Upper lobe of left lung (tissue), 6 donors: ENCODE results near the gene ARHGAP20. TPM values are rescaled to one million over a fixed set of nuclear protein-coding genes. Genes with fewer than 3 reads are reported as not detected.

ENCODE experiments used
- ATAC-seq, 2 donors: fragments of 200-7000 bp; cut with Tn5 transposase; one replicate each; pipeline ENCODE4 v1.9.1; 2022; ENCODE audit warnings: mild to moderate bottlenecking in 2 of 2, moderate library complexity in 2 of 2; ENCODE audit not compliant: low FRiP score in 2 of 2
- DNase-seq, 2 donors: peaks; one replicate each; pipeline ENCODE4 v3.0.0-alpha.2; 2019 to 2020
- H3K27ac ChIP-seq, 4 donors: fragments of 200-600 bp; sonication (generic); one replicate each; pipeline ENCODE4 v1.5.1; 2016 to 2019
- H3K27me3 ChIP-seq, 4 donors: fragments of 200-600 bp; sonication (generic); one replicate each; pipeline ENCODE4 v1.5.1; 2017 to 2019
- H3K36me3 ChIP-seq, 4 donors: fragments of 200-600 bp; sonication (generic); one replicate each; pipeline ENCODE4 v1.5.1; 2016 to 2019
- H3K4me1 ChIP-seq, 4 donors: fragments of 200-600 bp; sonication (generic); one replicate each; pipeline ENCODE4 v1.5.1; 2018 to 2019
- H3K4me3 ChIP-seq, 4 donors: fragments of 200-600 bp; sonication (generic); one replicate each; pipeline ENCODE4 v1.5.1; 2017 to 2019; ENCODE audit warnings: mild to moderate bottlenecking in 2 of 4, moderate library complexity in 1 of 4
- H3K9me3 ChIP-seq, 4 donors: fragments of 200-600 bp; sonication (generic); one replicate each; pipeline ENCODE4 v1.5.1; 2018 to 2019
- EP300 ChIP-seq, 4 donors: sonication (generic); formaldehyde crosslinking; IDR thresholded peaks; one replicate each; pipeline ENCODE4 v1.5.1; 2017; ENCODE audit warnings: antibody characterized with exemption in 4 of 4, control low read depth in 2 of 4
- POLR2A ChIP-seq, 4 donors: fragments of 450-650 bp; IDR thresholded peaks; one replicate each; pipeline ENCODE4 v1.5.1; 2016 to 2017; ENCODE audit warnings: antibody characterized with exemption in 4 of 4, mild to moderate bottlenecking in 2 of 4
- POLR2AphosphoS5 ChIP-seq, 2 donors: sonication (generic); formaldehyde crosslinking; IDR thresholded peaks; one replicate each; pipeline ENCODE4 v1.5.1; 2017; ENCODE audit warnings: antibody characterized with exemption in 2 of 2
- WGBS, 2 donors: methylation state at CpG; one replicate each; pipeline ENCODE4 v1.1.5; 2017 to 2018; 5-methylcytosine and 5-hydroxymethylcytosine counted together
- total RNA-seq, 6 donors: library from RNA; depleted of rRNA in 4 of 6; stranded (reverse); fragments of >200 nt in 4 of 6; gene quantifications; one replicate each; pipeline versions ENCODE4 v1.1.0 to v1.2.1, GENCODE V29; 2016 to 2021
- TF ChIP-seq, protein P1 (sequence below), 6 experiments: fragments of 450-650 bp in 4 of 6; fragments of 200-600 bp in 2 of 6; sonication (generic) in 2 of 6; IDR thresholded peaks; one replicate each; pipeline ENCODE4 v1.5.1; 2016 to 2019; ENCODE audit warnings: antibody characterized with exemption in 6 of 6
- donor health status: DM: no; HTN: no; CAD: no; lungs with moderate emphysema.
- donor health status: DM: no; HTN: yes; CAD: no; lungs with severe emphysema.

ARHGAP20 gene
- total RNA-seq, 6 donors from 2014 or later: 4.3 to 7.4 (median 5.5) TPM

DNA sequence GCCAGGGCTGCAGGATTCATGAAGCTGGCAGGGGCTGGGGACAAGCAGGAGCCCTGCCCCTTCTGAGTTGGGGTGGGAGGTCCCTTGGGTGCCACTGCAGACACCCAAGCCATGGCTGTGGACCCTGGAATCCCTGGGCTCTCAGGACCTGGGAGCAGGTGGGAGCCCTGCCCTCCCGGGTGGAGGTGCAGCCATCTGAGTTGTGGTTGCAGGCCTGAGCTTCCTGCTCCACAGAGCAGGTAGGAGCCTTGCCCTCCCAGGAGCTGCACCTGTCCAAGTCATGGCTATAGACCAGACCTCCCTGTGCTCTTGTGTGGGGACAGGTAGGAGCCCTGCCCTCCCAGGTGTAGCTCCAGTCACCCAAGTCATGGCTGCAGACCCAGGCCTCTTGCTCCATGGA lies 113.5 kb downstream of the ARHGAP20 start:
- peak in 1 of 2 donors; percentile 35 for DNase-seq
- ATAC-seq: peak; percentile 15 to 17
- TF ChIP-seq POLR2A (IDR thresholded peaks at IDR 0.05) (no peak), EP300 (IDR thresholded peaks at IDR 0.05) (no peak), POLR2AphosphoS5 (IDR thresholded peaks at IDR 0.05) (no peak)
- TF ChIP-seq, protein P1, sequence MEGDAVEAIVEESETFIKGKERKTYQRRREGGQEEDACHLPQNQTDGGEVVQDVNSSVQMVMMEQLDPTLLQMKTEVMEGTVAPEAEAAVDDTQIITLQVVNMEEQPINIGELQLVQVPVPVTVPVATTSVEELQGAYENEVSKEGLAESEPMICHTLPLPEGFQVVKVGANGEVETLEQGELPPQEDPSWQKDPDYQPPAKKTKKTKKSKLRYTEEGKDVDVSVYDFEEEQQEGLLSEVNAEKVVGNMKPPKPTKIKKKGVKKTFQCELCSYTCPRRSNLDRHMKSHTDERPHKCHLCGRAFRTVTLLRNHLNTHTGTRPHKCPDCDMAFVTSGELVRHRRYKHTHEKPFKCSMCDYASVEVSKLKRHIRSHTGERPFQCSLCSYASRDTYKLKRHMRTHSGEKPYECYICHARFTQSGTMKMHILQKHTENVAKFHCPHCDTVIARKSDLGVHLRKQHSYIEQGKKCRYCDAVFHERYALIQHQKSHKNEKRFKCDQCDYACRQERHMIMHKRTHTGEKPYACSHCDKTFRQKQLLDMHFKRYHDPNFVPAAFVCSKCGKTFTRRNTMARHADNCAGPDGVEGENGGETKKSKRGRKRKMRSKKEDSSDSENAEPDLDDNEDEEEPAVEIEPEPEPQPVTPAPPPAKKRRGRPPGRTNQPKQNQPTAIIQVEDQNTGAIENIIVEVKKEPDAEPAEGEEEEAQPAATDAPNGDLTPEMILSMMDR (IDR thresholded peaks at IDR 0.05): no peak
- no CpG with 5 or more reads among the region's 1 CpG for WGBS, 2 donors
- Histone ChIP-seq H3K4me3 (no peak overlapping the region), H3K27ac (no peak overlapping the region), H3K36me3 (no peaks in the 10 kb centered on the region), H3K4me1 (no peaks in the 10 kb centered on the region), H3K27me3 (no peaks in the 10 kb centered on the region), H3K9me3 (peaks cover 0 to 10% (median 0%) of the 10 kb centered on the region in 4 donors)

DNA sequence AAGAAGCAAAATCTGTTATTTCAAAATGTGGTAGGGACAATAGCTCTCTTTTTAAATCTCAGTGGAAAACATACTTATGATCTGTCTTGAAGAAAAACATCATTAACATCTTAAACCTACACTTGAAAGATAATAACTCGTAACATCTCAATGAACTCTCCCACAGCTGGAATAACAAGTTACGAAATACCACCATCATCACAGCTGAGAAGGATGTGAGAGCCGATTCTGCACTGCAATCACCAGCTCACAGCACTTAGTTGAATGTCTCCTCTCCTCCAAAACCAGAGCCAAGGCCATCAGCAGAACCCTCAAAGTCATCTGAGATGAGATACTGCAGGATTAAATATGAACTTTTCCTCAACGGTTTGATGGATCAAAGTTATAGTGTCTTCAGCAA lies 124.3 kb downstream of the ARHGAP20 start:
- WGBS, 2 donors: 75% methylated on average over 4 of the region's 4 CpGs
- Histone ChIP-seq H3K4me3 (no peak overlapping the region), H3K27ac (no peak overlapping the region), H3K4me1 (no peaks in the 10 kb centered on the region), H3K9me3 (no peaks in the 10 kb centered on the region), H3K27me3 (no peaks in the 10 kb centered on the region), H3K36me3 (peaks cover 0 to 10% (median 0%) of the 10 kb centered on the region in 4 donors)
- ATAC-seq (no peak), DNase-seq (no peak)
- no peak for TF ChIP-seq POLR2AphosphoS5 (IDR thresholded peaks at IDR 0.05)
- no peak for TF ChIP-seq EP300 (IDR thresholded peaks at IDR 0.05)
- no peak for TF ChIP-seq POLR2A (IDR thresholded peaks at IDR 0.05)
- TF ChIP-seq, protein P1 (IDR thresholded peaks at IDR 0.05): no peak

DNA sequence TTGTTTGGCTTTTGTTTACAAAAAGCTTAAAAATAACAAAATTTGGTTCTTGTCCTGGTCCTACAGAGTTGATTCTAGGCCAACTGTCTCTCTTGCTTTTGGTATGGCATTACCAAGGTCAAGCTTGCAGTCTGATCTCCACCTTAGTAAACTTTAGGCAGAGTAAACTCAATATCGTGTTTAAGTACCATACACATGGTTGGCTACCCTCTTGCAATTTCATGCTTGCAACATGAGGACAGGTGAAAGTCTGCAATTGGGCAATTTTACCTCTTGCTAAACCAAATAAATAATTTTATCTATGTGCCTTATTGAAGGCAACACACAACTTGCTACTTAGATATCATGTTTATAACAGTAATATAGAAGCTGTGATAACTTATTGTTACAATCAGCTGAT lies 125.1 kb downstream of the ARHGAP20 start:
- no peak for DNase-seq
- Histone ChIP-seq H3K27me3 (no peaks in the 10 kb centered on the region), H3K4me3 (no peak overlapping the region), H3K9me3 (no peaks in the 10 kb centered on the region), H3K27ac (no peak overlapping the region), H3K36me3 (peaks cover 0 to 10% (median 0%) of the 10 kb centered on the region in 4 donors), H3K4me1 (no peaks in the 10 kb centered on the region)
- 71 to 82% methylated on average over 1 of the region's 1 CpG for WGBS, 2 donors
- no peak for ATAC-seq
- no peak for TF ChIP-seq POLR2AphosphoS5 (IDR thresholded peaks at IDR 0.05)
- TF ChIP-seq, protein P1 (IDR thresholded peaks at IDR 0.05): no peak
- no peak for TF ChIP-seq POLR2A (IDR thresholded peaks at IDR 0.05)
- TF ChIP-seq EP300 (IDR thresholded peaks at IDR 0.05): no peak

DNA sequence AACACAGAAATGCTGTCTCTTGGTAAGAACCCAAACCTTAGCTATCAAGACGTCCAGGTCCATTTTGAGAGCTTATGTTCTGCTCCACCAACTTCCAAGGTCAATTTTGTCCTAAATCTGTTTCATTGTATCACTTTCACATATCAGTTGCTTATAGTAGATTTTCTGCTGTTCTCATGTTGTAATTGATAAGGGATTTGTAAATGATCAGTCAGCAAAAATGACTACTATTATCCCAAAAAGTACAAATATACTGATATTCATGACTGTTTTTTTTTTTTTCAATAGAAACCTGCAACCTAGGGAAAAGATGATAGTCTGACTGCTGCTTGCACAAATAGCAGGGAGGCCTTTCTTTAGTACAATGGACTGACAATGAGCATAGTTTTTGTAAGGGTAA lies 128.1 kb downstream of the ARHGAP20 start:
- ATAC-seq (no peak), DNase-seq (no peak)
- TF ChIP-seq, protein P1 (IDR thresholded peaks at IDR 0.05): no peak
- no peak for TF ChIP-seq POLR2AphosphoS5 (IDR thresholded peaks at IDR 0.05)
- no peak for TF ChIP-seq EP300 (IDR thresholded peaks at IDR 0.05)
- TF ChIP-seq POLR2A (IDR thresholded peaks at IDR 0.05): no peak
- H3K36me3 ChIP-seq: peaks cover 0 to 14% (median 2%) of the 10 kb centered on the region in 4 donors
- WGBS, 2 donors: 85 to 92% methylated on average over 1 of the region's 1 CpG
- no peak overlapping the region for H3K27ac ChIP-seq
- H3K27me3 ChIP-seq: no peaks in the 10 kb centered on the region
- no peak overlapping the region for H3K4me3 ChIP-seq
- H3K9me3 ChIP-seq: no peaks in the 10 kb centered on the region
- H3K4me1 ChIP-seq: no peaks in the 10 kb centered on the region

DNA sequence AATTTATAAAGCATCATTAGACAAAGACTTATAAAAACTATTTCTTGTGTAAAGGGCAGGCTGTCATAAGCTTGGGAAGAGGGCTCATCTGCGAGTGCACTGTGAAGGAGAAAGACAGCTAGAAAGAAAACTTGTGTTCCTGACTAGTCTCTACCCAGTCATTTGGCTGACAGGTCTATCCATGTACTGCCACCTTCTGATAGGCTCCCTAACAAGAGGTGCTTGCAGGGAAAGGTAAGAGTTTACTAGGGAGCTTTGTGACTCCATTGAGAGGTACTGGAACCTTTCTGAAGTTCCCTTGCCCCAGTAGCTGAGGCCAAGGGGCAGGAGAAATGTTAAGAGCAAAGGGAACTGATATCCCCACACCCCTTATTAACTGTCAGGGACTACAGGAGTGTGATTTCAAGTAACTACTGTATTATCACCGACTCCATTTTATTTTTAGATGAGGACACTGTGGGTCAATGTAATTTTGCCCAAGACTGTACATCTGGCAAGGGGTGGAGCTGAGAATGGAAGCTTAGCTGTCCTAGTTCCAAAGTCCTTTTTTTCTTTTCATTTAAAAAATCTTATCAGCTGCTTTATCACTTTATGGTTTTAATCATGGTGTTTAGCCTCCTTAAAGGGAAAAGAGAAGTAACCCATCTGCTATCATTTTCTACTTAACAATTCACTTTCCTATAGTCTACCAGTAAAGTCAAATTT lies 129.4 kb downstream of the ARHGAP20 start:
- H3K27ac ChIP-seq: no peak overlapping the region
- H3K4me1 ChIP-seq: no peaks in the 10 kb centered on the region
- peaks cover 0 to 14% (median 2%) of the 10 kb centered on the region in 4 donors for H3K36me3 ChIP-seq
- ATAC-seq (no peak), DNase-seq (no peak)
- TF ChIP-seq POLR2A (IDR thresholded peaks at IDR 0.05): no peak
- H3K4me3 ChIP-seq: no peak overlapping the region
- no peaks in the 10 kb centered on the region for H3K27me3 ChIP-seq
- 66 to 73% methylated on average over 2 of the region's 2 CpGs for WGBS, 2 donors
- H3K9me3 ChIP-seq: no peaks in the 10 kb centered on the region
